CD4-positive, alpha-beta T cell treated with Interleukin-17A for 4 hours (primary cell): ENCODE results near the gene TMX4.

ENCODE experiments used
- DNase-seq: peaks from one replicate; pipeline ENCODE4 v3.0.0-alpha.2; 2020; ENCODE audit warnings: mixed read lengths

TMX4 gene

DNA sequence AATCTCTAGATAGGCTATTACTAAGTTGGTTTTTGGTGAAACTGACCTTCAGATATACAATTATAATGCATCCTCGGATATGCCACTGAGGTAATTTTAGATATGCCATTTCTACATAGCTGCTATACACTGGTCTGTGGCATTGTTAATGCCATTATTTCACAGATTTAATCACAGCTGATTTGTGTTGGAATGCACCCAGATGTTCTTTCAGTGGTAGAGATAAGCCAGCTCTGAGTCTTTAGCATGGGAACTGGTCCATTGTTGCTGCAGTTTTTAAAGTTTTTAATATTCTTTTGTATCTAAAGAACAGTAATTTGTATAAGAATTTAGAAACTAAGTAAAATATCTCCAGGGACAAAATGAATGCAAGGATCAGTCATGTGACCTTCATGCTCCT is 6.8 kb downstream of the TMX4 start:
- DNase-seq, result no peak

GRCh38 chr20:8008733-8009132 is 10.8 kb downstream of the TMX4 start:
- DNase-seq, result no peak

DNA sequence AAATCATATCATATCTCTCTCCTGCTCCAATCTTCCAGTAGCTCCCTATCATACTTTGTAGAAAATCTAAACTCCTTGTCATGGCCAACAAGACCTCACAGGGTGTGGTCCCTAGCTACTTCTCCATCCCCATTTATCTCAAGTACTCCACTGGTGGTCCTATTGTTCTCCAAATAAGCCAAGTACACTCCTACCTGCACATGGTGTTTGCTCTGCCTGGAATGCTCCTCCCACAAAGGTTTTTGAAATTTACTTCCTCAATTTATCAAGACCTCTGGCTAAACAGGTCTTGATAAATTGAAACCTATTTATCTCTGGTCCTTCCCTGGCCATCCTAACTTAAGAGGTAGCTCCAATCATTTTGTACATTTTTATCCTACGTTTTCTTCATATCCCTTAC is 12.1 kb downstream of the TMX4 start:
- DNase-seq, result no peak

DNA sequence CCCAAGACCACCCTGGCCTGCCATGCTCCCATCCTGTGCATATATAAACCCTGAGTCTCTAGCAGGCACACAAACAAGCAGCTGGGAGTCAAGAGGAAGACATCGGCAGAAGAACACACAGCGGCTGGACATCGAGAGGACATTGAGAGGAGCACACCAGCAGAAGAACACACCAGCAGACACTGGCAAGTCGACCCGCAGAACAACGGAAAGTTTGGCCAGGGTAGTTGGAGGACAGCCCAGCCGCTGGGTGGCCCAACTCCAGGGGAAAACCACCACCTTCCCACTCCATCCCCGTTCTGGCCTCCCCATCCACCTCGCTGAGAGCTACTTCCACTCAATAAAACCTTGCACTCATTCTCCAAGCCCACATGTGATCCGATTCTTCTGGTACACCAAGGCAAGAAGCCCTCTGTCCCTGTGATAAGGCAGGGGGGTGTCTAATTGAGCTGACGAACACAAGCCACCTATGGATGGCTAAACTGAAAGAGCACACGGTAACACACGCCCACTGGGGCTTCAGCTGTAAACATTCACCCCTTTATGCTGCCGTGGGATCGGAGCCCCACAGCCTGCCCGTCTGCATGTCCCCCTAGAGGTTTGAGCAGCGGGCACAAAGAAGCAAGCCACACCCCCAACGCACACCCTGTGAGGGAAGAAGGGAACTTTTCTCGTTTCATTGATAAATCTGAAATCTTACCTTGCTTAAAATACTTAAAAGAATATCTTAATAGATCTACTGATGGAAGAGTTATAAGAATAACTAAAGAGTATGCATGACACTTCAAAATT is 13.8 kb downstream of the TMX4 start:
- no peak for DNase-seq

- DNase-seq, result no peak
These were observed 14.5 kb downstream of the TMX4 start for GRCh38 chr20:8005033-8005432.

GRCh38 chr20:8002056-8002455 is 17.5 kb downstream of the TMX4 start:
- no peak for DNase-seq

DNA sequence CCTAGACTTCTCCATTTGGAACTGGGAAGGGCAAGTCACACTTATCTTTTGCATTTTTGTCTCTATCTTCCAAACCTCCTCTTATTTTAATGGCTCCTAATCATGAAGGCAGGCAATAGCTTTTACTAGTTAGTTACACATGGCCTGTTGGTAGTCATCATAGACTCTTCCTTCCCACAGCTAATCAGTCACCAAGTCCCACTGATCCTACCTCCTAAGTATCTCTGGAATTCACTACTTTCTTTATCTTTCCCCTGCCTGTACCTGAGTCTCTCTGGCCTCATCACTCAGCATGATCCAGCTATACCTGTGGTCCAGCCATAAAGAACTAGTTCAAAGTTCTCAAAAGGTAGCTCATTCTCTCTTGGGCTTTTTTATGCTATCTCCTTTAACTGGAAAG is 18.8 kb downstream of the TMX4 start:
- DNase-seq, result no peak

DNA sequence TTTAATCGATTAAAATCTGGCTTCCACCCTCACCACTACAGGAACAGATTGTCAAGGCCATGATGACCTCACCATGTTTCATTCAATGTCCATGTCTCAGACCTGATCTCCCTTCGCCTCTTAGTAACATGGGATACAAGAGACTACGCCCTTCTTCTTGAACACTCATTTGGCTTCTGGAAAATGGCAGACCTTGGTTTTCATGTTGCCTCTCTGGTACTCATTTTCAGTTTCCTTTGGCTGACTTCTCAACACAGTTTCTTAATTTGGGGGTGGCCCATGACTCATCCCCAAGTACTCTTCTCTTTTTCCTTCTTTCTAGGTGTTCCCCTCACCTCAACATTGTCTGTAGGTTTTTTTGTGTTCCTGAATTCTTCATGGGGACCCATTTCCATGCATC is 22.7 kb downstream of the TMX4 start:
- DNase-seq, result no peak

DNA sequence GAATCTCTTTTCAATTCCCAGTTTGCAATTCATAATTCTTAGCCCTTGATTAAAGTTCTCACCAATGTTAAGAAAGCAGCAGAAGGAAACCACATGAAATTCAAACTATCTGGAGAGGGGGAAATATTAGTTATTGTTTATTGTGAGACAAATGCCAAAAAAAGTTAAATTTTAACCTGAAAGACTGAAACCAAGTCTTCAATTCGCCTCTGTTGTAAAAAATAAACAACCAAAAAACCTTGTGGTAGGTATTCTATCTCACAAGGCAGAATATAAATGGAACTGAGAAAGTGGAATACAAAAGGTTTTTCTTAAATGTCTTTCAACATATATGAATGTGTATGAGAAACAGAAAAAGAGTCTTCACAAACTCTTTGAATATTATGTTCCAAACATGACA is 24.8 kb downstream of the TMX4 start:
- DNase-seq, result no peak

DNA sequence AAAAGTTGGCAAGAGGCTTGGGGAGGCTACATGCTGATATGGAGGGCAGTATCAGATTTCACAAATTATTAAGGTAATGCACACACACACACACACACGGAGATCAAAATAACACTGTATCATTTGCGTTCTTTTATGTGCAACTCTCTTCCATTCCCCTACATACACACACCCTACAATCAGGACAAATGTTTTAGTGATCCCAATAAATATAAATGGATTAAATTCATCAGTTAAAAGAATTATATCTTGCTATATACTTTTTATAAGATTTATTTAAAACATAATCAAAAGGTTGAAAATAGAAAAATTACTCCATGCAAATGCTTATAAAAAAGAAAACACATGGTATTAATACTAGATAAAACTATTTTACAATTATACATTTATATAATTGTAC is 25.9 kb downstream of the TMX4 start:
- no peak for DNase-seq

DNA sequence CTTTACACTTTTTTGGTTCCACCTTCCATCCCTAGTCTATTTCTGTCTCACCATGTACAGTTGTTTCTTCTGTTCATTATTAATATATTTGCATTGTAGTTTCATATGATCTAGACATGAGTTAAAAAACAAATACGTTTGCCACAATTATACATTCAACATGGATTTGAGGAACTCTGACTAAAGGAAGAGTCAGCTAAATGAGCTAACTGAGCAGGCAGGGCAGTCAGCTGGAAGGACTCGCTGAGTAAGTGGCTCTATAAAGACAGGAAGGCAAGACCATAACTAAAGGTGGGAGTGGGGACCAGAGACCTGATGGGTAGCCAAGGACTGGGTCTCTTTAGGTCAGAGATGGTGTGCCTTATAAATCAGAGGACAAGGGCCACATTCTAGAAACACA is 26.3 kb downstream of the TMX4 start:
- DNase-seq, result no peak

DNA sequence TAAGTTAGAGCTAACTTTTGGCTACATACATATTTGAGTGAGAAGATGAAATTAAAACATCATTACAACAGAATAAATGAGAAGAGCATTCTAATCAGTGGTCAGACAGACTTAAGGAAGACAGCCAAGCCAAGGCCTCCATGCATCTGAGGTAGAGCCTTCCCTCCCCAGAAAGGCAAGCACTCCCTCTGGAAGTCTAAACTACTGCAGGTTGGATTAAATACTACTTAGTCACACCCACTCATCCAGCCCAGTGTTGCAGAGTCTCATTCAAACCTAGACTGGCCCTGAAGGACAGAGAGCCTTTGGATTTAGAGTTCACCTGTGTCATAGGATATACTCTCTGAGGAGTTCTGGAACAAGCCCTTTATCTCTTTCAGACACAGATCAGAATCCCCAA is 29.2 kb downstream of the TMX4 start:
- DNase-seq, result no peak

DNA sequence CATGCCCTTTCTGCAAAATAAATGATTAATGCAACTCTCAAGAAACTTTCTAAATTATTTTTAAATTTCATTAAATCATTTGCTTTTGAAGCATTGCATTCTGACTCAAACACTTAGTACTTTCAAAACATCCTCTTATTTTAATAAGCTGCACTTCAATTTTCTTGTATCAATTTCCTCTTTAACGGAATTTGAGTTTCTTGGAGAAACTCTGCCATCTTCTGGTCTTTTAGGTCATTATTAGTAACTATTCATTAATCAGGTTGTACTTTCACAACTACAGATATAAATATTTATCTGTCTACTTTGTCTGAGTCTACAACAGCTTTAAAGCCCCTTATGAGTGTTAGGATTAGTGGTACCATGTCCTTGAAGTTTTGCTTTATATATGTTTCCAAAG is 30.2 kb downstream of the TMX4 start:
- DNase-seq, result no peak

DNA sequence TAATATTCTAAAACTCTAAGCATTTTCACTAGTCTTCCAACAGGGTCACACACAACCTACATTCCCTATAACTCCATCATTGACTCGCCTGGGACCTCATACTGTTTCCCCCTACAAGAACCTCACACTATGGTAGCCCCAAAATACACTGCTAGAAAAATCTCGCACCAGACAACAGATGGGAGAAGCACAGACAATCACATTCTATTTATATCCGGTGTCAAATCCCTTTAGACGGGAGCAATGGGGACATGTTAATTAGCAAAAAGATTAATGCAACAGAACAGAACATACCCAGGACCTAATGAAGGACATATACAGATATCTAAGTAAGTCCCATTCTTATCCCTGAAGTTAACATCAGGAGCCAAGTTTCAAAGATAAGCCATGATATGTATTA is 33.6 kb downstream of the TMX4 start:
- DNase-seq, result no peak

DNA sequence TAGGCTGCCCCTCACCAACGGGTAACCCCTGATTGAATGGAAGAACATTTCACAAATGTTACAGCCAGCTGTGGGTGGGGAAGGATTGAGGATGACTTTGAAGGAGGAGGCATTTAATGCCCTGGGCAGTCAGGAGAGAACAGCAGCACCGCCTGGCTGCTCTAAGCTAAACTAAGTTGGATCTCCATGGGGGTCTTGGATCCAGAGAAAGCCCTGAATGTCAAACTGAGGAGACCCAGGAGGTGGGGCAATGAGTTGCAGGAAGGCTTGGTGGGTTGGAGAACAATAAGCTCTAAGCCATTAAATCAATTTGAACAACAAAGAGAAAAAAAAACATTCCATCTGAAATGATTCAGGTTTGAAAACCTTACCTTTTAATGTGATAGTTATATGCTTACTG is 35.4 kb downstream of the TMX4 start:
- DNase-seq, result no peak

DNA sequence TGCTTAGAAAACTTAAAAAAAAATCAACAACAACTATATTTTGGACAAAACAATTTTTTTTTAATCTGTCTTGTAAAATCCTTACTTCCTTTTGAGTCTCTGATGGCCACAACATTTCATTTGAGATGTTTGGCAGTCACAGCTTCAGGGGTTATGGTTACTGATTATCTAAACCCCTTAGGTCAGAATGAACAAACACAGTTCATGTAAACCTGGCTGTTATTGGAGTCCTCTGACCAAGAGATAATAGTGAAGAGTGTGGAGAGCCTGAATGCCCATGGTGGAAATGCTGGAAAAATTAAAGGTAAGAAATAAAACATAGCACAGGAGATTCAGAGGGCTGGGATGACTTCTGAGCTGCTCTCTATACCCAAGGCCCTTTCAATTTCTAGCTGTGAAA is 38.2 kb downstream of the TMX4 start:
- no peak for DNase-seq

GRCh38 chr20:7980332-7981046 is 39.1 kb downstream of the TMX4 start:
- DNase-seq, result peak; percentile 5

DNA sequence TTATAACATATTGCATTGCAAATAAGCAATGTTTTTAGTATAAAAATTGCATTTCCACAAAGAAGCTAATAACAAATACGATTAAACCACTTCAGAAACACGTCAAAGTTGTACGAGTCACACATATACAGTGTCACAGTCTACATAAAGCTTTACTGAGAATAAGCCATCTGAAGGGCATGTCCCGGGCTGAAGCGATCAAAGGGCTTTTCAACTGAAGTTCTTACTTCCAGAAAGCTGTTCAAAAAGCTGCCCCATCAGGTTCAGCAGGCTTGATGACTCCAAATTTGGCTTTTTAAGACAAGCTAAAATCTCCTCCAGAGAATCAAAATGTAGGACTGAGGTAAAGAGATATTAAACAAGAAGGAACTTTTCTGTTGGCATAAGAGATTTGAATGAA is 41.9 kb downstream of the TMX4 start:
- no peak for DNase-seq

DNA sequence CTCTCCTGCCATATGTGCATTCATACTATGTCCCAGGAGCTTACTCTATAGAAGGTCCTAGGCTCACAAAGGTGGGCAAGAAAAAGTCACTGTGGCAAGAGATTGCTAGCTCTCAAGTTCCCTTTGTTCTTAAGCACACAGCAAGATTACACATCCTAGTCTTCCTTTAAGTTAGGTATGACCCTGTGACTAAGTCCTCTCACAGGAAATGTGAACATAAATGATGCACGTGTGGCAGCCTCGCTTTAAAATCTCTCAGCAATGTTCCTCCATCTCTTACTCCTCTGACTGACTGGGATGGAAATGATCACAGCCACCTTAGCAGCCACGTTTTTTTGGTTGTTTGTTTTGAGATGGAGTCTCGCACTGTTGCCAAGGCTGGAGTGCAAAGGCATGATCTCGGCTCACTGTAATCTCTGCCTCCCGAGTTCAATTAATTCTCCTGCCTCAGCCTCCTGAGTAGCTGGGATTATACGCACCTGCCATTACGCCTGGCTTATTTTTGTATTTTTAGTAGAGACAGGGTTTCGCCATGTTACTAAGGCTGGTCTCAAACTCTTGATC is 43.6 kb downstream of the TMX4 start:
- DNase-seq, result no peak

DNA sequence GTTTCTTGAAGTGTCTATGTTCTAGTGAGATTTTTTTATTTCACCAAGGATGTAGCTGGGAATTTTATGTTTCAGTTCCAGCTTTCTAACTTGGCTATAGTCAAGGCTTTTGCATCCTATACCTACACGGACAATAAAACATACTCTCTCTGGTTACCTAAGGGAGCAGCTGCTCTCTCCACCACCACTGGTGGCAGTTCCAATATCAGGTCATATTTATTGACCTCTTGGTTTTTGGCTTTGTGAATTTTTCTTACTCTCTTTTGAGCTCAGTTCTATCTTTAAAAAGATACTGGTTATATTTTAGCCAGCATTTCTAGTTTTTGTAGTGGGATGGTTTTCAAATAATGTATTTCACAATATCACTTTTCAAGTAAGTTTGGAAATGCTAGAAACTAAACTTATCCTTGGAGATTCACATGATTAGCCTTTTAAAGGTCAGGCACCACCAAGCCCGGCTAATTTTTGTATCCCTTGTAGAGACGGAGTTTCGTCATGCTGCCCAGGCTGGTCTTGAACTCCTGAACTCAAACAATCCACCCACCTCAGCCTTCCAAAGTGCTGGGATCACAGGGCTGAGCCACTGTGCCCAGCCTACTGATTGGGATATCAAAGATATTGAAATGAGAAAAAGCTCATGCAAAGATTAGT is 44.7 kb downstream of the TMX4 start:
- DNase-seq, result no peak

DNA sequence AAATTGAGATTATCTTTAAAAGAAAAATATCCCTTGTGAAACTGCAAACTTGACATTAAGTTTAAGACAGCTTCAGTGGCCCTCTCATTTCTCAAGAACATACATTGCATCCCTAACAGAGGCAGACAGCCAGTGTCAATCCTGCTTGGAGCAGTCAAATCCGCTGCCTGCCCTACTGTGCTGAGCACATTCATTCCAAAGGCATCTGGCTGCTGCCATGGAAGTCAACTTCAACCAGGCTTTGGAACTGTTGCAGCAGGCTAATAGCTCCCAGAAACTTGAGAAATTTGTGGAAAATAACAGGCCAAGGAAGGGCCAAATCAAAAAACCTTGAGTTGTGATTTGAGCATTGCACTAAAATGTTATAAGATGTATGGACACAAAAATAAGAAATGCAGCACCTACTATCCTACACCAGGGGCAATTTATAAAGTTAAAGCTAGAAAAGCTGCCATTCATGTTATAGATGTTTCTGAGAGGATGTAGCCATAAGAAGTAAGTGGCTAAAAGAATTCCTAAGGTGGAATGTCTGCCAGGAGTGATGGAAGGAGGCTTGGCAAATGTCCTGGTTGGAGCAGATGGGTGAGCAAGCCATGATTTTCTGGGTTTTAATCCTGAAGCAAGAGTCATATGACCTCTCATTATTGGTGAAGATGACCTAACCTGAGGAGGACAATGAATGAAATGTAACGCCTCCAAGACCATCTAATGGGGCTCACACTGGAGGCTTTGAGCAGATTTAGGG is 47.9 kb downstream of the TMX4 start:
- no peak for DNase-seq

GRCh38 chr20:7967199-7967844 is 52.2 kb downstream of the TMX4 start:
- no peak for DNase-seq

DNA sequence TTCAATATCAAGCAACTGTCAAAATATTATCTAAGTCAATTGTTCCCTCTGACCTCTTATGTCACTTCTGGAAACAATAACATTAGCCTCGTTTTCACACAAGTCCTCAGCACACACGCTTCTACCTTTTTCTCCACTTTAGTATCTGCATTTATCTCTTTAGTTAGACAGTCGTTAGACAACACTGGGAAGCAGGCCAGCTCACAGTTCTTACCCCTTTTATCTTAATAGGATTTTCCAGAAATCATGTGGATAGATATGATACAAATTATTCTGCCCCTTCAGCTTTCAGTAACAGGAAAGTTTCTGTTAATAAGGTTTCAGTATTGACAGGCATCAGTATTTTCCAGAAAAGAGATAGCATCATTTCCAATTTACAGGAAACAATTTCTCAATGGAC is 53.4 kb downstream of the TMX4 start:
- DNase-seq, result no peak
